GM18519 (cell line): ENCODE measurements around the gene MOV10L1.
"Not testable (repeated sequence)": the region's sequence is repeated elsewhere in the genome, so short reads cannot be mapped to it uniquely, and the experiment has no call there.

Experiments
- ATAC-seq: cut with Tn5 transposase; IDR thresholded peaks from one replicate; pipeline ENCODE4 v1.9.1; 2021; ENCODE audit warnings: mild to moderate bottlenecking, moderate library complexity; ENCODE audit not compliant: unreplicated experiment, low FRiP score

The MOV10L1 gene

DNA sequence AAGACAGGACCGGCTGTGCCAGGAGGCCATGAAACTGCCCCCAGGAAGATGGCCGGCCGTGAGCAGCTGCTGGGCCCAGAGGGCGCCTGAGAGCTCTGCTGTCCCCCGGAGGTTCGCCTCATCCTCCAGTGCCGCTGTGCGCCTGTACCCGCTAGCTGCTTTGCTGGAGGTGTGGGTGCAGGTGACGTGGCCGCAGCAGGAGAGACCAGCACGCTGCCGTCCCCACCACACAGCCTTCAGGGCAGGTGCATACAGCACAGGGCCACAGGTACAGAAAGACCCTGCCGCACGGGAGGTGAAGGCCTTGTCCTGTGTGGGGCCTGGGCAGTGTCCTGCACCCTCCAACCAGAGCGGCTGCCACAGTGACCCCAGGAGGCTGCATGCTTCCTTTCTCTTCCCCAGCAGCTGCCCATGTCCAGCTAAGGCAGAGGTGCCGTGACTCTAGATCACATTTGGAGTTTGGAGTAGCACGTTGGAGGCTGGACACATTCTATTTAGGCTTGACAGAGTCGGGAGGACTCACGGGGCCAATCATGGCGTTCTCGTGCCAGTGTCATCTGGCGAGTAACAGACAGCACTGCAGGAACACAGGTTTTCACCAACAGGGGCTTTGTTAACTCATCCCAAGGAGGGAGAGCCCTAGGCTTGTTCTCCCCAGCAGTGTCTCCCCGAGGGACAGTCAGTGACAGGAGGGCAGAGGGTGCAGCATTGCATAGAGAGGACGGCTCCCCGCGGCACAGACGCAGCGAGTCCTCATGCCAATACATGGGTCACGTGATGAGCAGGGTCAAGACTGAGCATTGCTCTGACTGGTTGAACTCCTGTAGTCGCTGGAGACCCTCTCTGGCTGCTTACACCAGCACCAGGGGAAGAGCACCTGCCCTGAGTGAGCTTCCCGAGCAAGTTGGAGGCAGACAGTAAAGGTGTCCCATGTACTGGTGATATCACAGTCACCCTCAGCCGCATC is 62.0 kb downstream of the MOV10L1 start:
- no peak for ATAC-seq

DNA sequence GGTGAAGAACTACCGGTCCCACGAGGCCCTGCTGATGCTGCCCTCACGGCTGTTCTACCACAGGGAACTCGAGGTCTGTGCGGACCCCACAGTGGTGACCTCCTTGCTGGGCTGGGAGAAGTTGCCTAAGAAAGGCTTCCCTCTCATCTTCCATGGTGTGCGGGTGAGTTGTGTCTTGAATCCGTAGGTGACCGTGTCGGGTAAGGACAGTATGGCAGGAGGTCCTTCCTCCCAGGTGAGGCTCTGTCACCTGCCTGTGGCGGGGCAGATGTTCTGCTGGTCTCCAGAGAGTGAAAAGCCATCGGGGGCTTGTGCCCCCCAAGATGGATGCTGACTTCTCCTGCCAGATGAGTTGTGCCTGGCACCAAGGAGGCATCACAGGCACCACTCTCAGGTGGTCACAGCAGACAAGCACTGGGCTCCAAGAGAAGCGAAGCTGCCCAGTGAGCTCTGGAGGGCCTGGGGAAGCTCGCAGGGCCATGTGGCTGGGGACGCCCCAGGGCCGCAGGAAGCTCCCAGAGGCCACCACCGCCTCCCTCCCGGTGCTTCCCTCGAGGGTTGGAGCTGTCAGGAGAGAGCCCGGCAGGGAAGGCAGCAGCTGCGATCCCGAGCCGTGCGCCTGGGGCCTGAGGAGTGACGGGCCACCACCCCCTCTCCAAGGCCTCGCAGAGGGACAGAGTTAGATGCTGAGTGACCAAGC is 63.4 kb downstream of the MOV10L1 start:
- no peak for ATAC-seq

DNA sequence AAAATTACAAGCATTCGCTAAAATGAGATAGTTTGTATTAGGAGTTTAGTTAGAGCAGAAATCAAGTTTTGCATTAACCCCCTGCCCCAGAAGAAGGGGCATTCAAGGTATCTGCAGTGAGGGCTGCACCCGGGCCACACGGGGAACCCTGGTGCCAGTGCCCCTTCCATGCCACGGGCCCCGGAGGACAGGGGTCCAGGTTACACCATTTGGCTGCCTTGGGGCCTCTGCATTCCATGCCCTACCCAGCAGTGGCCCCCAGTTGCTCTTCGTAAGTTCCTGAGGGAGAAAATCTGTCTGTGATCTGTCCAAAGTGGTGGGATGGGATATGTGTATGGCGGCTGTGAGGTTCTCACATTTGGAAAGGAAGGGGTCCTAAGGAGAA is 63.9 kb downstream of the MOV10L1 start:
- ATAC-seq = no peak

DNA sequence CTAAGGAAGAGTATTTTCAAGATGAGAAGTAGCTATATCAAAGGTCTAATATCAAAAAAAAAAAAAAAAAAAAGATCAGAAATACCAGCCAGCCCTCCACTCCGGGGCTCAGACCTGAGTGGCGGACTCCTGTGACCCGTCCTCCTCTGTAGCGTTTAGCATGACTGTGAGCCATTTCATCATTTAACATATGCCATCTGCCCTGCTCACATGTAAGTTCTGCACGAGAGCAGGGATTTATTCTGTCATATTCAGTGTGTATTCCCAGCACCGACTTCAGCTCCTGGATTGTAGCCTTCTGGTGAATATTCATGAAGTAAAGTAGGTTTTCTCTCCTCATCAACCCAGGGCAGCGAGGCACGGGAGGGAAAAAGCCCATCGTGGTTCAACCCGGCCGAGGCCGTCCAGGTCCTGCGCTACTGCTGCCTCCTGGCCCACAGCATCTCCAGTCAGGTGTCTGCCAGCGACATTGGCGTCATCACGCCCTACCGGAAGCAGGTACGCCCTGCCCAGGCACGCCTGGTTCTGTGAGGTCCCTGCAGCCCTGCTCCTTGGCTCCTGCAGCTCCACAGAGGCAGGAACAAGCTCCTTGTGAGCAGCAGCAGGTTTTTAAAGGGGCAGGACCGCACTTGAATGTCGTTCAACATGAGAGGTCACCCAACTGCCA is 68.0 kb downstream of the MOV10L1 start:
- ATAC-seq = no peak

GRCh38 chr22:50160947-50161346 is 71.1 kb downstream of the MOV10L1 start:
- ATAC-seq = no peak

- no peak for ATAC-seq
Observed at GRCh38 chr22:50161508-50162390, 71.9 kb downstream of the MOV10L1 start.

DNA sequence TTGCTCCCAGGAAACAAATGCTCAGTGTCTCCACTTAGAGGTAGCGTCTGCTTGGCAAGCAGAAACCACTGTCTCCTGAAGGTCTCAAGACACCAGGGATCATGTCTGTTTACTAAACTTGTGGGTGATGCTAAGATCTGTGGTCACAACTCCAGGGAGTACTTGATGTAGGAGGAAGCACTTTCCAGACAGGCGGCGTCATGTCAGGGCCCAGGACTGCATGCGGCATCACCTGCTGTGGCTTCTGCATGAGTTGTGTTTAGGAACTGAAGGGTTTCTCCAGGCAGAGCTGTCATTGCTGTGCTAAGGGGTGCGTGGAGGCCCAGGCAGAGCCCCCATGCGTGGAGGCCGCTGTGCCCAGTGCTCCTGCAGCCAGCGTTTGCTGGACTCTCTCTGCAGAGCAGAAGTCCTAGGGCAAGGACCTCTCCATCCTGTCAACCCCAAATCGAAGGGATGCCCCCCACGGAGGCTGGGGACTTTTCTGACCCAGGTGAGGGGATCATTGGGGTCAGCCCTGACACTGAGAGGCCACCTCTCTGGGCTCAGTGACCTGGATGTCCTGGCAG is 72.7 kb downstream of the MOV10L1 start:
- ATAC-seq = no peak

GRCh38 chr22:50165436-50166123 is 75.8 kb downstream of the MOV10L1 start:
- no peak for ATAC-seq

GRCh38 chr22:50167689-50168489 is 78.1 kb downstream of the MOV10L1 start:
- no peak for ATAC-seq

DNA sequence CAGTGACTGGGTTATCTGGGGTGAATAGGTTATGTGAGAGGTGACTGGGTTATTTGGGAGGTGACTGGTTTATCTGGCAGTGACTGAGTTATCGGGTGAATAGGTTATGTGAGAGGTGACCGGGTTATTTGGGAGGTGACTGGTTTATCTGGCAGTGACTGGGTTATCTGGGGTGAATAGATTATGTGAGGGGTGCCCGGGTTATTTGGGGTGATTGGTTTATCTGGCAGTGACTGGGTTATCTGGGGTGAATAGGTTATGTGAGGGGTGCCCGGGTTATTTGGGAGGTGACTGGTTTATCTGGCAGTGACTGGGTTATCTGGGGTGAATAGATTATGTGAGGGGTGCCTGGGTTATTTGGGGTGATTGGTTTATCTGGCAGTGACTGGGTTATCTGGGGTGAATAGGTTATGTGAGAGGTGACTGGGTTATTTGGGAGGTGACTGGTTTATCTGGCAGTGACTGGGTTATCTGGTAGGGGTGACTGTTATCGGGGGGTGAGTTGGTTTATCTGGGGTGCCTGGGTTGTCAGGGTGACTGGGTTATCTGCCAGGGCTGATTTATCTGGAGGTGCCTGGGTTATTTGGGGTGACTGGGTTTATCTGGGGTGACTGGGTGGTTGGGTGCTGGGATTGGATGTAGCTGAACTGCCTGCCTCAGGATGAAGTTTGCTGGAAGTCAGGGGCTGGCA is 78.8 kb downstream of the MOV10L1 start:
- not testable (repeated sequence) for ATAC-seq

DNA sequence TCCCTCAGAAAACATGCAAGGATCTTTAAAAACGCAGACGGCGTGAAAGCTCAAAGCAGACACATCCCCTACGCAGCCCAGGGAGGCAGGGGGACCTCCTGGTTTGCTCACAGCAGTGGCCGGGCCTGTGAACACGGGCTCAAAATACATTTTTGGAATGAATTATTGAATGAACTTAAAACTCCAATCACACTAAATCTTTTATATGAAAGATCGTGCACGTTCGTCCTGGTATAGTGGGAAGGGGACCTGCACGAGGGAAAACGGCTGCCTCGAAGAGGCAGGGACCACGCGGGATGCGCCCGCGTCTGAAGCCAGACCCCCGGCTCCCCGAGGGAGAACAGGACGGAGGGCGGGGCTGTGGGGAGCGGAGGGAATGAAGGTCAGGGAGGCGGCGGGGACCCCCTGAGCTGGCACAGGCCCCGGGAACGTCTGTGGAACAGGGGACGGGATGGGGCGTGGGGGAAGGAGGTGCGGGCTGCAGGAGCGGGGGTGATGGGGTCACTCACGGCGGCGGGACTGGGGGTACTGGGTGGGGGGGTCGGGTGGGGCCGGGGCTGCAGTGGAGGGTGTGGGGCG is 79.5 kb downstream of the MOV10L1 start:
- ATAC-seq = no peak

- ATAC-seq = no peak
Observed at GRCh38 chr22:50169774-50170341, 80.1 kb downstream of the MOV10L1 start.

DNA sequence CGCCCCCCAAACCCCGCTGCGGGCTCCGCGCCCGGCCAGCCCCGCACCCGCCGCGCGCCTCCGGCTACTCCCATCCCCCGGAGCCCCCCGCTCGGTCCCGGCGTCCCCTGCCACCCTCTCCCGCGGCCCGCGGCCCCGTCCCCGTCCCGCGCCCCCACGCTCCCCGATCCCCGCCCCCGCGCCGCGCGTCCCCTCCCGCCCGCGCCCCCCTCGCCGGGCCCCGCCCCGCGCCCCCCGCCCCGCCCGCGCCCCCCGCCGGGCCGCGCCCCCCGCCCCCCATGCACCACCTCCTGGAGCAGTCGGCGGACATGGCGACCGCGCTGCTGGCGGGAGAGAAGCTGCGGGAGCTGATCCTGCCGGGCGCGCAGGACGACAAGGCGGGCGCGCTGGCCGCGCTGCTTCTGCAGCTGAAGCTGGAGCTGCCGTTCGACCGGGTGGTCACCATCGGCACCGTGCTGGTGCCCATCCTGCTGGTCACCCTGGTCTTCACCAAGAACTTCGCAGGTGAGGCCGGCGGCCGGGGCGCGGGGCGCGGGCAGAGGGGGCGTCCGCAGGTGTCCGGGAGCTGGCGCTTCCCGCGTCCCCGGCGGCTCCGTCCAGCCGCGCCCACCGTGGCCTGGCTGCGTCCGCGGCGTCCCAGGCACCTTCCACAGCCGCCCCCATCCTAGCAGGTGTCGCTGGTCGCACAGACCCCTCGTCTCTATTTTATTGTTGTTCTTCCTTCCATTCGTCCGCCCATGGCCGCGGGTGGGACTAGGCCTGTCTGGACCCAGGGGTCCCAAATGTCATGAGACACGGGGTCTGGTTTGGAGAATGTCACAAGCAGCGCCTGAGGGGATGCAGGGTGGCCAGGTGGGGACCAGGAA is 80.9 kb downstream of the MOV10L1 start, which contains the start of gene PANX2:
TSS of gene PANX2 (plus strand) at position 279 of the 866 bp plus-strand sequence. CDS start at position 279, 0 bp downstream.
- ATAC-seq = no peak

- no peak for ATAC-seq
Observed at GRCh38 chr22:50171319-50171964, 81.6 kb downstream of the MOV10L1 start.

DNA sequence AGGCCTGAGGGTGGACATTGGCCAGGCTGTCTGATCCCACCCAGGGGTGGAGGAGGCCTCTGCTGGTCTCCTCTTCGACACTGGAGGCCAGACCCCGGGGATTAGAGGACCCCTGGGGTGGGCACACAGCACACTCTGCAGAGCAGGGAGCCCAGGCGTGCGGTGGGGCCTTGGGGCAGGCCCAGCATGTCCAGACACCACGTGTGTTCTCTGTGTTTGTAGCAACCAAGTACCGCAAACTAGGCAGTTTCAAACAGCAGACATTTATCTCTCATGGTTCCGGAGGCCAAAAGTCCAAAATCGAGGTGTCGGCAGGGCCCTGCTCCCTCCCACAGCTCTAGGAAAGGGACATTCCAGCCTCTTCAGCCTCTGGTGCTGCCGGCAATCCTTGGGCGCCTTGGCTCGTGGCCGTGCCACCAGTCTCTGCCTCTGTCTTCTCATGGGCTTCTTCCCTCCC is 82.2 kb downstream of the MOV10L1 start:
- ATAC-seq = no peak
